Measurements from ENCODE around the gene SENP8.
A peak's percentile ranks its signal among the peaks of the same experiment; 100 is the strongest.

Gene SENP8

GRCh38 chr15:72136170-72137051, 18.2 kb downstream of the SENP8 start:
- Histone ChIP-seq H3K36me3 (ENCODE audit: control insufficient read depth in 2 of 2, insufficient read depth in 2 of 2, low read length in 2 of 2) (peaks cover 0 to 2% of the 10 kb centered on the region in 2 donors), H3K4me1 (ENCODE audit: control insufficient read depth, insufficient read depth, low read length) (no peaks in the 10 kb centered on the region), H3K27me3 (ENCODE audit: control insufficient read depth in 1 of 2, insufficient read depth in 2 of 2, low read length in 2 of 2) (no peaks in the 10 kb centered on the region), H3K4me3 (ENCODE audit: low read length in 2 of 2) (no peak overlapping the region), H3K27ac (ENCODE audit: low read length) (no peak overlapping the region), H3K9ac (ENCODE audit: low read length in 2 of 2) (no peak overlapping the region), H3K9me3 (ENCODE audit: control insufficient read depth in 2 of 2, low read length in 2 of 2) (no peaks in the 10 kb centered on the region)

- Histone ChIP-seq H3K9me3 (ENCODE audit: control insufficient read depth in 2 of 2, low read length in 2 of 2) (no peaks in the 10 kb centered on the region), H3K9ac (ENCODE audit: low read length in 2 of 2) (no peak overlapping the region), H3K27me3 (ENCODE audit: control insufficient read depth in 1 of 2, insufficient read depth in 2 of 2, low read length in 2 of 2) (no peaks in the 10 kb centered on the region), H3K4me1 (ENCODE audit: control insufficient read depth, insufficient read depth, low read length) (no peaks in the 10 kb centered on the region), H3K4me3 (ENCODE audit: low read length in 2 of 2) (no peak overlapping the region), H3K36me3 (ENCODE audit: control insufficient read depth in 2 of 2, insufficient read depth in 2 of 2, low read length in 2 of 2) (peaks cover 0 to 2% of the 10 kb centered on the region in 2 donors), H3K27ac (ENCODE audit: low read length) (no peak overlapping the region)
These were observed 21.5 kb downstream of the SENP8 start for GRCh38 chr15:72139667-72140066.

GRCh38 chr15:72140088-72140487, 21.9 kb downstream of the SENP8 start:
- Histone ChIP-seq H3K36me3 (ENCODE audit: control insufficient read depth in 2 of 2, insufficient read depth in 2 of 2, low read length in 2 of 2) (peaks cover 0 to 2% of the 10 kb centered on the region in 2 donors), H3K4me1 (ENCODE audit: control insufficient read depth, insufficient read depth, low read length) (no peaks in the 10 kb centered on the region), H3K4me3 (ENCODE audit: low read length in 2 of 2) (no peak overlapping the region), H3K9me3 (ENCODE audit: control insufficient read depth in 2 of 2, low read length in 2 of 2) (no peaks in the 10 kb centered on the region), H3K9ac (ENCODE audit: low read length in 2 of 2) (no peak overlapping the region), H3K27me3 (ENCODE audit: control insufficient read depth in 1 of 2, insufficient read depth in 2 of 2, low read length in 2 of 2) (no peaks in the 10 kb centered on the region), H3K27ac (ENCODE audit: low read length) (no peak overlapping the region)

- Histone ChIP-seq H3K4me3 (ENCODE audit: low read length in 2 of 2) (no peak overlapping the region), H3K9me3 (ENCODE audit: control insufficient read depth in 2 of 2, low read length in 2 of 2) (no peaks in the 10 kb centered on the region), H3K27me3 (ENCODE audit: control insufficient read depth in 1 of 2, insufficient read depth in 2 of 2, low read length in 2 of 2) (no peaks in the 10 kb centered on the region), H3K9ac (ENCODE audit: low read length in 2 of 2) (no peak overlapping the region), H3K36me3 (ENCODE audit: control insufficient read depth in 2 of 2, insufficient read depth in 2 of 2, low read length in 2 of 2) (peaks cover 0 to 2% of the 10 kb centered on the region in 2 donors), H3K4me1 (ENCODE audit: control insufficient read depth, insufficient read depth, low read length) (no peaks in the 10 kb centered on the region), H3K27ac (ENCODE audit: low read length) (no peak overlapping the region)
These were observed 23.2 kb downstream of the SENP8 start for GRCh38 chr15:72141171-72142084.

GRCh38 chr15:72146221-72146620, 28.0 kb downstream of the SENP8 start:
- no peaks in the 10 kb centered on the region for H3K4me1 ChIP-seq (ENCODE audit: control insufficient read depth, insufficient read depth, low read length)
- no peak overlapping the region for H3K4me3 ChIP-seq (ENCODE audit: low read length in 2 of 2)
- no peaks in the 10 kb centered on the region for H3K36me3 ChIP-seq (ENCODE audit: control insufficient read depth in 2 of 2, insufficient read depth in 2 of 2, low read length in 2 of 2)
- H3K27me3 ChIP-seq (ENCODE audit: control insufficient read depth in 1 of 2, insufficient read depth in 2 of 2, low read length in 2 of 2), result no peaks in the 10 kb centered on the region
- H3K27ac ChIP-seq (ENCODE audit: low read length), result no peak overlapping the region
- H3K9ac ChIP-seq (ENCODE audit: low read length in 2 of 2), result no peak overlapping the region
- H3K9me3 ChIP-seq (ENCODE audit: control insufficient read depth in 2 of 2, low read length in 2 of 2), result no peaks in the 10 kb centered on the region

- Histone ChIP-seq H3K27me3 (ENCODE audit: control insufficient read depth in 1 of 2, insufficient read depth in 2 of 2, low read length in 2 of 2) (no peaks in the 10 kb centered on the region), H3K9me3 (ENCODE audit: control insufficient read depth in 2 of 2, low read length in 2 of 2) (no peaks in the 10 kb centered on the region), H3K4me3 (ENCODE audit: low read length in 2 of 2) (no peak overlapping the region), H3K4me1 (ENCODE audit: control insufficient read depth, insufficient read depth, low read length) (no peaks in the 10 kb centered on the region), H3K27ac (ENCODE audit: low read length) (no peak overlapping the region), H3K9ac (ENCODE audit: low read length in 2 of 2) (no peak overlapping the region), H3K36me3 (ENCODE audit: control insufficient read depth in 2 of 2, insufficient read depth in 2 of 2, low read length in 2 of 2) (no peaks in the 10 kb centered on the region)
These were observed 28.7 kb downstream of the SENP8 start for GRCh38 chr15:72146934-72147333.

GRCh38 chr15:72147418-72147817, 29.2 kb downstream of the SENP8 start:
- no peak overlapping the region for H3K4me3 ChIP-seq (ENCODE audit: low read length in 2 of 2)
- H3K9ac ChIP-seq (ENCODE audit: low read length in 2 of 2), result no peak overlapping the region
- no peaks in the 10 kb centered on the region for H3K27me3 ChIP-seq (ENCODE audit: control insufficient read depth in 1 of 2, insufficient read depth in 2 of 2, low read length in 2 of 2)
- no peaks in the 10 kb centered on the region for H3K9me3 ChIP-seq (ENCODE audit: control insufficient read depth in 2 of 2, low read length in 2 of 2)
- H3K4me1 ChIP-seq (ENCODE audit: control insufficient read depth, insufficient read depth, low read length), result no peaks in the 10 kb centered on the region
- H3K36me3 ChIP-seq (ENCODE audit: control insufficient read depth in 2 of 2, insufficient read depth in 2 of 2, low read length in 2 of 2), result no peaks in the 10 kb centered on the region
- H3K27ac ChIP-seq (ENCODE audit: low read length), result no peak overlapping the region

- Histone ChIP-seq H3K36me3 (ENCODE audit: control insufficient read depth in 2 of 2, insufficient read depth in 2 of 2, low read length in 2 of 2) (no peaks in the 10 kb centered on the region), H3K27me3 (ENCODE audit: control insufficient read depth in 1 of 2, insufficient read depth in 2 of 2, low read length in 2 of 2) (no peaks in the 10 kb centered on the region), H3K9ac (ENCODE audit: low read length in 2 of 2) (no peak overlapping the region), H3K4me3 (ENCODE audit: low read length in 2 of 2) (peak overlapping the region in 1 of 2 donors; percentile 15), H3K27ac (ENCODE audit: low read length) (peak overlapping the region; percentile 86), H3K9me3 (ENCODE audit: control insufficient read depth in 2 of 2, low read length in 2 of 2) (no peaks in the 10 kb centered on the region), H3K4me1 (ENCODE audit: control insufficient read depth, insufficient read depth, low read length) (peaks cover 26% of the 10 kb centered on the region)
These were observed 35.2 kb downstream of the SENP8 start for GRCh38 chr15:72153269-72154000.

GRCh38 chr15:72154316-72154715, 36.1 kb downstream of the SENP8 start:
- H3K4me3 ChIP-seq (ENCODE audit: low read length in 2 of 2), result no peak overlapping the region
- peak overlapping the region in 1 of 2 donors; percentile 71 for H3K9ac ChIP-seq (ENCODE audit: low read length in 2 of 2)
- peak overlapping the region; percentile 86 for H3K27ac ChIP-seq (ENCODE audit: low read length)
- H3K36me3 ChIP-seq (ENCODE audit: control insufficient read depth in 2 of 2, insufficient read depth in 2 of 2, low read length in 2 of 2), result no peaks in the 10 kb centered on the region
- peaks cover 26% of the 10 kb centered on the region for H3K4me1 ChIP-seq (ENCODE audit: control insufficient read depth, insufficient read depth, low read length)
- no peaks in the 10 kb centered on the region for H3K27me3 ChIP-seq (ENCODE audit: control insufficient read depth in 1 of 2, insufficient read depth in 2 of 2, low read length in 2 of 2)
- H3K9me3 ChIP-seq (ENCODE audit: control insufficient read depth in 2 of 2, low read length in 2 of 2), result no peaks in the 10 kb centered on the region

- peak overlapping the region; percentile 75 to 81 for H3K4me3 ChIP-seq (ENCODE audit: low read length in 2 of 2)
- H3K27me3 ChIP-seq (ENCODE audit: control insufficient read depth in 1 of 2, insufficient read depth in 2 of 2, low read length in 2 of 2), result no peaks in the 10 kb centered on the region
- peak overlapping the region; percentile 71 to 83 for H3K9ac ChIP-seq (ENCODE audit: low read length in 2 of 2)
- peaks cover 26% of the 10 kb centered on the region for H3K4me1 ChIP-seq (ENCODE audit: control insufficient read depth, insufficient read depth, low read length)
- no peaks in the 10 kb centered on the region for H3K36me3 ChIP-seq (ENCODE audit: control insufficient read depth in 2 of 2, insufficient read depth in 2 of 2, low read length in 2 of 2)
- peak overlapping the region; percentile 86 for H3K27ac ChIP-seq (ENCODE audit: low read length)
- H3K9me3 ChIP-seq (ENCODE audit: control insufficient read depth in 2 of 2, low read length in 2 of 2), result no peaks in the 10 kb centered on the region
These were observed 36.9 kb downstream of the SENP8 start for GRCh38 chr15:72155003-72155621.
